Nephron (organoid): Measurements from ENCODE around the gene NCOA7.

ENCODE experiments used
- H3K27ac Mint-ChIP-seq, 3 experiments: 2 replicates each; pipeline ENCODE4 v1.8.0; 2020; ENCODE audit warnings: mixed read lengths in 3 of 3, mild to moderate bottlenecking in 2 of 3, moderate library complexity in 1 of 3
- H3K27me3 Mint-ChIP-seq: 2 replicates; pipeline ENCODE4 v1.8.0; 2021; ENCODE audit warnings: low read depth, mild to moderate bottlenecking, moderate library complexity, mixed read lengths
- H3K36me3 Mint-ChIP-seq: 2 replicates; pipeline ENCODE4 v1.8.0; 2020; ENCODE audit warnings: low read depth, mixed read lengths
- H3K4me1 Mint-ChIP-seq: 2 replicates; pipeline ENCODE4 v1.8.0; 2020; ENCODE audit warnings: mixed read lengths
- H3K4me3 Mint-ChIP-seq, 3 experiments: 2 replicates each; pipeline ENCODE4 v1.8.0; 2020; ENCODE audit warnings: mild to moderate bottlenecking in 3 of 3, mixed read lengths in 3 of 3, moderate library complexity in 2 of 3
- H3K9me3 Mint-ChIP-seq: 2 replicates; pipeline ENCODE4 v1.8.0; 2020; ENCODE audit warnings: mixed read lengths
- TF ChIP-seq, protein P1 (sequence below), 3 experiments: fragments of 200-600 bp; sonication (generic); IDR thresholded peaks; one replicate each; pipeline ENCODE4 v1.5.0; 2021; ENCODE audit warnings: antibody characterized with exemption in 3 of 3; ENCODE audit not compliant: unreplicated experiment in 3 of 3

Gene NCOA7

DNA sequence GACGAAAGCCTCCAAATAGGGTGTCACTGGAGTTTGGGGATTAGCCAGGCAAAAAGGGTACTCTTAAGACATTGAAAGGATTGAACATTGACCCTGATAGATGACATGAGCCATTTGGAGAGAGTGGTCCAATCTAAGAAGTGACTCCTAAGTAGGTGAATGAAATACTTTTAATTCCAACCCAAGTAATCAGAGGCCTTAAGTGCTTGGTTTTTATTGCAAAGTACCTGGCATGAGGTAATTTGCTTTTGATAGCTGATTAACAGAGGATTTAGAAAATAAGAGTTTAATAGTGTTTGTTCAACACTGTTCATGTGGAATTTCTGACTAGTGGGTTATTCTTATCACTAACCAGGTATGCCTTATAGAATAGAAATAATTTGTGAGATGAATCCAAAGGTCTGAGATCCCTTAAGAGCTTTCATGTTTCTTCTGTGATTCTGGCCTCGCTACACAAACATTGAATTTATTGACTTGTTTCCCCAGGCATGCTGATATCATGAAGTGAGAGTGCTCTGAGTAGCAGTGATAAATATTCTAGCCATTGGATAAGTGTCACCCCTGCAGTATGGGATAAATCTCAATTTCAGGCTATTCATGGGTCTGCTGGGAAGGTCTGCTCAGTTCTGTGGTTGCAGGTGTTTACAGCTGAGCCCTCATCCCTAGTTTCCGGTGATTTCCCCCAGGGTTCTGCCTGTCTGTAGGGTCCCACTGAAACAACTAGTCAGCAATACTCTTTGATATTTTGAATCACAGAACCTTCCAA, 6.5 kb downstream of the NCOA7 start:
- Mint-ChIP-seq H3K36me3 (no peaks in the 10 kb centered on the region), H3K27ac (no peak overlapping the region), H3K9me3 (no peaks in the 10 kb centered on the region), H3K4me1 (peaks cover 12% of the 10 kb centered on the region), H3K27me3 (no peaks in the 10 kb centered on the region), H3K4me3 (no peak overlapping the region)
- TF ChIP-seq, protein P1, sequence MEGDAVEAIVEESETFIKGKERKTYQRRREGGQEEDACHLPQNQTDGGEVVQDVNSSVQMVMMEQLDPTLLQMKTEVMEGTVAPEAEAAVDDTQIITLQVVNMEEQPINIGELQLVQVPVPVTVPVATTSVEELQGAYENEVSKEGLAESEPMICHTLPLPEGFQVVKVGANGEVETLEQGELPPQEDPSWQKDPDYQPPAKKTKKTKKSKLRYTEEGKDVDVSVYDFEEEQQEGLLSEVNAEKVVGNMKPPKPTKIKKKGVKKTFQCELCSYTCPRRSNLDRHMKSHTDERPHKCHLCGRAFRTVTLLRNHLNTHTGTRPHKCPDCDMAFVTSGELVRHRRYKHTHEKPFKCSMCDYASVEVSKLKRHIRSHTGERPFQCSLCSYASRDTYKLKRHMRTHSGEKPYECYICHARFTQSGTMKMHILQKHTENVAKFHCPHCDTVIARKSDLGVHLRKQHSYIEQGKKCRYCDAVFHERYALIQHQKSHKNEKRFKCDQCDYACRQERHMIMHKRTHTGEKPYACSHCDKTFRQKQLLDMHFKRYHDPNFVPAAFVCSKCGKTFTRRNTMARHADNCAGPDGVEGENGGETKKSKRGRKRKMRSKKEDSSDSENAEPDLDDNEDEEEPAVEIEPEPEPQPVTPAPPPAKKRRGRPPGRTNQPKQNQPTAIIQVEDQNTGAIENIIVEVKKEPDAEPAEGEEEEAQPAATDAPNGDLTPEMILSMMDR (IDR thresholded peaks at IDR 0.05; ENCODE audit: unreplicated experiment in 3 of 3), result no peak

DNA sequence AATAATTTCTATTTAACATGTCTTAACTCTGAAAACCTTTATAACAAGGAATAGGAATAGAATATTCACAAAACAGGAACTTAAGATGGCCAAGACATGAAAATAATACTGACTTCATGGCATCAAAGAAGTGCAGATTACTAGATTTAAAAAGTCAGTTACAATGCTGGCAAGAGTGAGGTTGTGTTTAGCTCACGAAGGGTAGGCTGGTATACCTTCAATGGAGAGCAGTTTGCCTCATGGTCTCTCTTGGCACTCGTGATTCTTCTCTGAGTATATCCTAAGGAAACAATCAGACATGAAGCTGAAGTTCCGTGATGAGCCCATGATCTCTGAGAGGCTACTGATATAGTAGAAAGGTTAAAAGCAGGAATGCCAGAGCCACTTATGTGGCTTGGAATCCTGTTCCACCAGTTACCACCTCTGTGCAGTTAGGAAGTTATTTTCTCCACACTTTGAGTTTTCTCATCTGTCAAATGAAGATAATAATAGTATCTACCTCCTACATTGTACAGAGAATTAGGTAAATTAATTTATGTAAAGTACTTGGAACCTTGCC, 7.2 kb downstream of the NCOA7 start:
- TF ChIP-seq, protein P1 (IDR thresholded peaks at IDR 0.05; ENCODE audit: unreplicated experiment in 3 of 3), result no peak
- H3K36me3 Mint-ChIP-seq, result no peaks in the 10 kb centered on the region
- no peaks in the 10 kb centered on the region for H3K9me3 Mint-ChIP-seq
- no peaks in the 10 kb centered on the region for H3K27me3 Mint-ChIP-seq
- H3K27ac Mint-ChIP-seq, result no peak overlapping the region
- no peak overlapping the region for H3K4me3 Mint-ChIP-seq
- H3K4me1 Mint-ChIP-seq, result peaks cover 7% of the 10 kb centered on the region

DNA sequence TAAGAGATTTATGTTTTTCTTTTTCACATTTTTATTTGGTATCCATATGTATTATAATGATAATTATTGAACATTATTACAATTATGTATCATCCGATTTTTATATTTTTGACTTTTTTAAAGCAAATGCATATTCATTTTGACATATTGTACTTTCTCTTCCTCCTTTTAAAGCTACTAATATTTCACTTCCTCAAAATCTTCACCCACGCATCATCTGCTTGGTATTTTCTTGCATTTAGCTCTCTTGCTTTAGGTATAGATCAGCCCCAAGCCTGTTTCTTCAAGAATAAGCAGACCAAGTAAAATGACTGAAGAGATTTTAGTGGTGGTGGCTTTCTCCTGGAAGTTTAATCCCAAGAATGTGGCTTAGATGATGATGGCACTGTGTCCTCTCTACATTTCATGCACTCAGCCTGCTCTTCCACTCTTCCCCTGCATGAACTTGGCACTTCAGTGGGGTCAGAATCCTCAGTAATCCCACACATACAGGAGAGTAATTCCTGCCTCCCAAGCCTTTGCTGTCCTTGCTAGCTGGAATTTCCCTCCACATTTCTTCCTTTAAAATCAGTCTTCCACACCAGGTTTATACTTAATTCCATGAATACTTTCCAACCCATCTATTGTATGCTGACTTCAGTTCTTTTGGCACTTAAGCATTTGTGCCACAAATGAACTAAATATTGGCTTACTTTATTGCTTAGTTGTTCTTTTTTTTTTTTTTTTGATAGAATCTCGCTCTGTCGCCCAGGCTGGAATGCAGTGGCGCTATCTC, 8.2 kb downstream of the NCOA7 start:
- Mint-ChIP-seq H3K27ac (no peak overlapping the region), H3K4me3 (no peak overlapping the region), H3K36me3 (no peaks in the 10 kb centered on the region), H3K27me3 (no peaks in the 10 kb centered on the region), H3K9me3 (no peaks in the 10 kb centered on the region), H3K4me1 (no peaks in the 10 kb centered on the region)
- TF ChIP-seq, protein P1 (IDR thresholded peaks at IDR 0.05; ENCODE audit: unreplicated experiment in 3 of 3), result no peak

DNA sequence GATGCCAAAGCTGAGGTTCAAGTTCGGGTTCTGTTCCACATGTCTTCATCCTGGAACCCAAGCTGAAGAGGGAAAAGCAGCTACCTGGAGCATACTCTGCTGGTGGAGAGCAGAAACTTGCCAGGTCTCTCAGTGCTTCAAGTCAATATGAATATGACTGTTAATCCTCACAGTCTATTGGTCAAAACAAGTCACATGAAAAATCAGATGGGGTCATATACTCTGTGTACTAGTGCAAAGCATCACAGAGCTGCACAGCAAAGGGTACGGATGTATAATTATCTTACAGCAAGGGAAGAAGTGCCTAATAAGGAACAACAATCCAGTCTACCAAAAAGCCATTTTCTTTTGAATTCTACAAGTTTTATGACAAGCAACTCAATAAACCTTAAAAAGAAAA, 11.6 kb downstream of the NCOA7 start:
- Mint-ChIP-seq H3K4me1 (no peaks in the 10 kb centered on the region), H3K36me3 (no peaks in the 10 kb centered on the region), H3K4me3 (no peak overlapping the region), H3K27ac (no peak overlapping the region), H3K9me3 (no peaks in the 10 kb centered on the region), H3K27me3 (no peaks in the 10 kb centered on the region)
- TF ChIP-seq, protein P1 (IDR thresholded peaks at IDR 0.05; ENCODE audit: unreplicated experiment in 3 of 3), result no peak

DNA sequence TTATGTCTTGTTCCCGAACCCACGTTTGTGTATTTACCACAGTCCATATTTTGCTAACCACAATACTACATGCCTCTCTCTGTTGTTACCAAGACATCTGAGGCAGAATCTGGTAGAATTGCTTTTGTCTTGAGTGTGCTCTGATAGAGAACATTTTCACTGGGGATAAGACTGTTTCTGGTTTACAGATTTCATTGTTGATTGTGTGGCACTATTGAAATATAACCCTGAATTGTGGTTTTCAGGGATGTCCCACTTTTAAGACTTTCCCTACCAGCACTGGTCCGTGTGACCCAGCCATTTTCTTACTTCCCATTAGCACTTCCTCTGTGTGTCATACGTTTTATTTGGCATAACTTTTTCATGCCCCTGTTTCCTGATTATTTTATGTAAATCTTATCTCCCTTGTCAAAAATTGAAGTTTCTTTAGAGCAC, 12.2 kb downstream of the NCOA7 start:
- Mint-ChIP-seq H3K9me3 (no peaks in the 10 kb centered on the region), H3K27ac (no peak overlapping the region), H3K4me3 (no peak overlapping the region), H3K27me3 (no peaks in the 10 kb centered on the region), H3K4me1 (no peaks in the 10 kb centered on the region), H3K36me3 (no peaks in the 10 kb centered on the region)
- TF ChIP-seq, protein P1 (IDR thresholded peaks at IDR 0.05; ENCODE audit: unreplicated experiment in 3 of 3), result no peak
